Measurements from ENCODE around the gene ERICH3. TPM values are rescaled to one million over a fixed set of nuclear protein-coding genes. Genes with fewer than 3 reads are reported as not detected.

ERICH3 gene
- total and polyA plus RNA-seq, 10 of the 15 experiments (the other 5 are each of a cell fraction or from before 2014, with no cell fraction given) = 0.03 to 0.09 (median 0.08) TPM; not detected in 7

DNA sequence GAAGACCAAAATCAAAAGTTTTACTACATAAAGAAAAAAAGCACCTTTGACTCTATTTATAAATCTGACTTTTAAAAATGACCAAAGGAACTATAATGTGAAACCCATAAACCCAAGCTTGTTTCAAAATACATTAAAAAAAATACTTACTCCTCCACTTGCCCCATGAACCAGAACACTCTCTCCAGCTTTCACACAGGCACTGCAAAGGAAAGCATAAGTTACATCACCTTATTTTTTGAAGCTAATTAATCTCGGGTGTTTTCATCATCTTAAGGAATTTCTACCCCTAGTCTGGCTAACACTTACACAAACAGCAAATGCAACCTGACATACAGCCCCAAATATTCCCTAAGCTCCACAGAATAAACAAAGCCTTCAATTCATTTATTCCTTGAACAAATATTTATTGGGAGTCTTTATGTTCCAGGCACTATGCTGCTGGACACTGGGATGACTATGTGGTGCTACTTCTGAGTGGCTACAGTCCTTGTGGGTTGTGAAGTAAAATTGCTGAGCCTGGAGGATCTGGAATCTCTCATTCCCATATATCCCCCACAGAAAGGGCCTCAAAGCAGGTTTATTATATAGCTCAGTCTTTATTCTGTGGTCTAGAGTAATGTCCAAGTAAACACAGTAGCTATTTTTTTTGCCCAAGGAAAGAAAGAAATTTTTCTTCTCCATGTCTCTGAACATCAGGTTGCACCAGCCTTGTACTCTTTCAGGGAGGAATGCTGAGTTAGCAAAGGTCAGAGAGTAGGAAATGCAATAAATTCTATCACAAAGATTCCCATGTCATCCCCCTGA lies 41.0 kb upstream of the ERICH3 start (continued):
- TF ChIP-seq ZZZ3 (IDR thresholded peaks at IDR 0.05; ENCODE audit: control insufficient read depth, insufficient read length, low read depth) (no peak), ESRRA (IDR thresholded peaks at IDR 0.05; ENCODE audit: low read length) (no peak), SUZ12 (IDR thresholded peaks at IDR 0.05; ENCODE audit: unreplicated experiment) (no peak), MYB (IDR thresholded peaks at IDR 0.05; ENCODE audit: borderline replicate concordance, low read depth, low read length) (no peak), HDAC6 (IDR thresholded peaks at IDR 0.05; ENCODE audit: unreplicated experiment) (no peak), SREBF1 (IDR thresholded peaks at IDR 0.05; ENCODE audit: low read length) (no peak), WRNIP1 (IDR thresholded peaks at IDR 0.05; ENCODE audit: borderline replicate concordance, low read depth, low read length) (no peak), SMAD5 (IDR thresholded peaks at IDR 0.05; ENCODE audit: low read depth) (no peak), MEF2B (IDR thresholded peaks at IDR 0.05; ENCODE audit: partially characterized antibody, poor library complexity, severe bottlenecking) (peak; percentile 24), BMI1 (IDR thresholded peaks at IDR 0.05; ENCODE audit: borderline replicate concordance) (no peak), IRF4 (IDR thresholded peaks at IDR 0.05; ENCODE audit: low read depth, low read length) (no peak), YBX1 (IDR thresholded peaks at IDR 0.05) (no peak), EED (IDR thresholded peaks at IDR 0.05; ENCODE audit: low read depth) (no peak), RCOR1 (conservative IDR thresholded peaks at IDR 0.05; ENCODE audit: low read depth, low read length) (no peak), ZNF384 (IDR thresholded peaks at IDR 0.05; ENCODE audit: borderline replicate concordance, low read depth, low read length) (no peak), ZSCAN29 (IDR thresholded peaks at IDR 0.05) (no peak), PAX5 (IDR thresholded peaks at IDR 0.05; ENCODE audit: borderline replicate concordance, low read depth, low read length) (no peak)
- TF ChIP-seq, protein P1, sequence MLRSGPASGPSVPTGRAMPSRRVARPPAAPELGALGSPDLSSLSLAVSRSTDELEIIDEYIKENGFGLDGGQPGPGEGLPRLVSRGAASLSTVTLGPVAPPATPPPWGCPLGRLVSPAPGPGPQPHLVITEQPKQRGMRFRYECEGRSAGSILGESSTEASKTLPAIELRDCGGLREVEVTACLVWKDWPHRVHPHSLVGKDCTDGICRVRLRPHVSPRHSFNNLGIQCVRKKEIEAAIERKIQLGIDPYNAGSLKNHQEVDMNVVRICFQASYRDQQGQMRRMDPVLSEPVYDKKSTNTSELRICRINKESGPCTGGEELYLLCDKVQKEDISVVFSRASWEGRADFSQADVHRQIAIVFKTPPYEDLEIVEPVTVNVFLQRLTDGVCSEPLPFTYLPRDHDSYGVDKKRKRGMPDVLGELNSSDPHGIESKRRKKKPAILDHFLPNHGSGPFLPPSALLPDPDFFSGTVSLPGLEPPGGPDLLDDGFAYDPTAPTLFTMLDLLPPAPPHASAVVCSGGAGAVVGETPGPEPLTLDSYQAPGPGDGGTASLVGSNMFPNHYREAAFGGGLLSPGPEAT (IDR thresholded peaks at IDR 0.05; ENCODE audit: low read depth) = no peak
- TF ChIP-seq, protein P2, sequence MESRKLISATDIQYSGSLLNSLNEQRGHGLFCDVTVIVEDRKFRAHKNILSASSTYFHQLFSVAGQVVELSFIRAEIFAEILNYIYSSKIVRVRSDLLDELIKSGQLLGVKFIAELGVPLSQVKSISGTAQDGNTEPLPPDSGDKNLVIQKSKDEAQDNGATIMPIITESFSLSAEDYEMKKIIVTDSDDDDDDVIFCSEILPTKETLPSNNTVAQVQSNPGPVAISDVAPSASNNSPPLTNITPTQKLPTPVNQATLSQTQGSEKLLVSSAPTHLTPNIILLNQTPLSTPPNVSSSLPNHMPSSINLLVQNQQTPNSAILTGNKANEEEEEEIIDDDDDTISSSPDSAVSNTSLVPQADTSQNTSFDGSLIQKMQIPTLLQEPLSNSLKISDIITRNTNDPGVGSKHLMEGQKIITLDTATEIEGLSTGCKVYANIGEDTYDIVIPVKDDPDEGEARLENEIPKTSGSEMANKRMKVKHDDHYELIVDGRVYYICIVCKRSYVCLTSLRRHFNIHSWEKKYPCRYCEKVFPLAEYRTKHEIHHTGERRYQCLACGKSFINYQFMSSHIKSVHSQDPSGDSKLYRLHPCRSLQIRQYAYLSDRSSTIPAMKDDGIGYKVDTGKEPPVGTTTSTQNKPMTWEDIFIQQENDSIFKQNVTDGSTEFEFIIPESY (IDR thresholded peaks at IDR 0.05) = no peak
- TF ChIP-seq, protein P3, sequence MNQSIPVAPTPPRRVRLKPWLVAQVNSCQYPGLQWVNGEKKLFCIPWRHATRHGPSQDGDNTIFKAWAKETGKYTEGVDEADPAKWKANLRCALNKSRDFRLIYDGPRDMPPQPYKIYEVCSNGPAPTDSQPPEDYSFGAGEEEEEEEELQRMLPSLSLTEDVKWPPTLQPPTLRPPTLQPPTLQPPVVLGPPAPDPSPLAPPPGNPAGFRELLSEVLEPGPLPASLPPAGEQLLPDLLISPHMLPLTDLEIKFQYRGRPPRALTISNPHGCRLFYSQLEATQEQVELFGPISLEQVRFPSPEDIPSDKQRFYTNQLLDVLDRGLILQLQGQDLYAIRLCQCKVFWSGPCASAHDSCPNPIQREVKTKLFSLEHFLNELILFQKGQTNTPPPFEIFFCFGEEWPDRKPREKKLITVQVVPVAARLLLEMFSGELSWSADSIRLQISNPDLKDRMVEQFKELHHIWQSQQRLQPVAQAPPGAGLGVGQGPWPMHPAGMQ (IDR thresholded peaks at IDR 0.05; ENCODE audit: borderline replicate concordance) = no peak
- TF ChIP-seq, protein P4, sequence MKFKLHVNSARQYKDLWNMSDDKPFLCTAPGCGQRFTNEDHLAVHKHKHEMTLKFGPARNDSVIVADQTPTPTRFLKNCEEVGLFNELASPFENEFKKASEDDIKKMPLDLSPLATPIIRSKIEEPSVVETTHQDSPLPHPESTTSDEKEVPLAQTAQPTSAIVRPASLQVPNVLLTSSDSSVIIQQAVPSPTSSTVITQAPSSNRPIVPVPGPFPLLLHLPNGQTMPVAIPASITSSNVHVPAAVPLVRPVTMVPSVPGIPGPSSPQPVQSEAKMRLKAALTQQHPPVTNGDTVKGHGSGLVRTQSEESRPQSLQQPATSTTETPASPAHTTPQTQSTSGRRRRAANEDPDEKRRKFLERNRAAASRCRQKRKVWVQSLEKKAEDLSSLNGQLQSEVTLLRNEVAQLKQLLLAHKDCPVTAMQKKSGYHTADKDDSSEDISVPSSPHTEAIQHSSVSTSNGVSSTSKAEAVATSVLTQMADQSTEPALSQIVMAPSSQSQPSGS (IDR thresholded peaks at IDR 0.05; ENCODE audit: low read length) = 0 out of 2 replicates have a peak, but pooled peaks have one; percentile 35
- TF ChIP-seq, protein P5, sequence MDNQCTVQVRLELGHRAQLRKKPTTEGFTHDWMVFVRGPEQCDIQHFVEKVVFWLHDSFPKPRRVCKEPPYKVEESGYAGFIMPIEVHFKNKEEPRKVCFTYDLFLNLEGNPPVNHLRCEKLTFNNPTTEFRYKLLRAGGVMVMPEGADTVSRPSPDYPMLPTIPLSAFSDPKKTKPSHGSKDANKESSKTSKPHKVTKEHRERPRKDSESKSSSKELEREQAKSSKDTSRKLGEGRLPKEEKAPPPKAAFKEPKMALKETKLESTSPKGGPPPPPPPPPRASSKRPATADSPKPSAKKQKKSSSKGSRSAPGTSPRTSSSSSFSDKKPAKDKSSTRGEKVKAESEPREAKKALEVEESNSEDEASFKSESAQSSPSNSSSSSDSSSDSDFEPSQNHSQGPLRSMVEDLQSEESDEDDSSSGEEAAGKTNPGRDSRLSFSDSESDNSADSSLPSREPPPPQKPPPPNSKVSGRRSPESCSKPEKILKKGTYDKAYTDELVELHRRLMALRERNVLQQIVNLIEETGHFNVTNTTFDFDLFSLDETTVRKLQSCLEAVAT (IDR thresholded peaks at IDR 0.05) = no peak
